SU-DHL-6 (cell line): ENCODE measurements around the gene BTG3.

Source experiments
- H2AFZ ChIP-seq: fragments of 200-600 bp; sonication (generic); 2 replicates; pipeline ENCODE4 v1.6.1; 2014; ENCODE audit warnings: low read depth, mild to moderate bottlenecking, moderate library complexity, mixed read lengths, antibody characterized with exemption, low read length; ENCODE audit not compliant: severe bottlenecking
- H3F3A ChIP-seq: fragments of 200-600 bp; shearing (Covaris generic); 2 replicates; pipeline ENCODE4 v1.6.0; 2016; ENCODE audit warnings: antibody characterized with exemption, mild to moderate bottlenecking; ENCODE audit not compliant: insufficient read depth
- H3K27ac ChIP-seq: fragments of 200-600 bp; sonication (generic); 2 replicates; pipeline ENCODE4 v1.5.1; 2016; ENCODE audit warnings: low read depth, mild to moderate bottlenecking, low read length, moderate library complexity, mixed read lengths
- H3K27me3 ChIP-seq: fragments of 200-600 bp; sonication (generic), shearing (Covaris generic); 2 replicates; pipeline ENCODE4 v1.6.0; 2014; ENCODE audit warnings: mild to moderate bottlenecking, low read length
- H3K36me3 ChIP-seq: fragments of 200-600 bp; sonication (generic); 2 replicates; pipeline ENCODE4 v1.6.1; 2014; ENCODE audit warnings: mild to moderate bottlenecking, low read length, mixed read lengths
- H3K4me2 ChIP-seq: fragments of 300-600, 200-600 bp; shearing (Covaris generic), sonication (generic); 2 replicates; pipeline ENCODE4 v1.6.0; 2014; ENCODE audit warnings: low read length, low read depth, mild to moderate bottlenecking; ENCODE audit not compliant: poor library complexity, severe bottlenecking
- H3K4me3 ChIP-seq: fragments of 200-600 bp; sonication (generic); 2 replicates; pipeline ENCODE4 v1.5.1; 2014; ENCODE audit warnings: antibody characterized with exemption, low read length, mild to moderate bottlenecking, mixed read lengths; ENCODE audit not compliant: insufficient read depth, poor library complexity, severe bottlenecking
- H3K79me2 ChIP-seq: fragments of 200-600 bp; sonication (generic); 2 replicates; pipeline ENCODE4 v1.6.1; 2014; ENCODE audit warnings: mild to moderate bottlenecking, low read length, moderate library complexity; ENCODE audit not compliant: insufficient read depth
- H3K9ac ChIP-seq: fragments of 200-600 bp; sonication (generic); 2 replicates; pipeline ENCODE4 v1.7.0; 2014; ENCODE audit warnings: mild to moderate bottlenecking, low read length
- H3K9me2 ChIP-seq: fragments of 200-600 bp; sonication (generic); replicated peaks from 2 replicates; pipeline ENCODE4 v1.6.1; 2014; ENCODE audit warnings: low read length; ENCODE audit not compliant: insufficient read depth
- H3K9me3 ChIP-seq: fragments of 200-600 bp; sonication (generic); 2 replicates; pipeline ENCODE4 v1.6.1; 2014; ENCODE audit warnings: low read length, mixed read lengths; ENCODE audit not compliant: insufficient read depth
- H4K20me1 ChIP-seq: fragments of 200-600 bp; sonication (generic); 2 replicates; pipeline ENCODE4 v1.6.1; 2014; ENCODE audit warnings: low read depth, mild to moderate bottlenecking, antibody characterized with exemption, low read length, moderate library complexity, mixed read lengths
- EZH2phosphoT487 ChIP-seq: fragments of 200-600 bp; sonication (generic), shearing (Covaris generic); conservative IDR thresholded peaks from 2 replicates; pipeline ENCODE4 v1.6.1; 2018; ENCODE audit warnings: mild to moderate bottlenecking, antibody characterized with exemption, low read length, moderate library complexity, mixed read lengths
- TF ChIP-seq, protein P1 (sequence below): fragments of 200-600 bp; sonication (generic); IDR thresholded peaks from one replicate; pipeline ENCODE4 v1.5.1; 2017; ENCODE audit warnings: antibody characterized with exemption, mild to moderate bottlenecking, low read length, moderate library complexity; ENCODE audit not compliant: insufficient read depth, poor library complexity, severe bottlenecking

BTG3 gene

DNA sequence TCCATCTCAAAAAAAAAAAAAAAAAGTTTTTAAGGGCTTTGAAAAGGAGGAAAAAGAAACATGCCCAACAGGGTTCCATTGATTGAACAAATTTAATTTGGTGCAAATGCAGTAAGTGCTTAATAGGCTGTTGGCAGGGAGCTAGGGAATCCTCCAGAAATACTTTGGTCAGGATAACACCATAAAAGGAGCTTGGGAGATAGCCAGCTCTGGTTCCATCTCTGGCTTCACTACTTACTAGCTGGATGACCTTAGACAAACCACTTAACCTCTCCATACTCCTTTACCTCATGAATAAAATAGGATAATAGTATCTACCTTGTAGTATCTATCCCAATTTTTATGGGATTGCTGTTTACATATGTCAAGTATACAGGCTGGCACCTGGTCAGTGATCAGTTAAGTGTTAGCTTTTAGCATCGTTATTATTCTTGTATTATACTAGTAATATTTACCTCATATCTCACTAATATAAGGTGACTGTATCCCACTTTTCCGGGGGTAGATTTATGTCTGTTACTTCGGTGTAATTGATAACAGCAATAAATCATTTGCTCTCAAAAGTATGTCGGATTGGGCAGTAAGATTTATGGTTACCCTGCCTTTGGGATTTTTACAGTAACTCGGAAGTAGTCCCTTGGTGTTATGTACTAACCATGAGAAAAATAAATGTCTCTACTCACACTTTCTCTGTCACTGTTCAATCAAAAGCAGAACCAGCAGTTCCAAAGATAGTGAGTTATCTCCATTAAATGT, 36.4 kb downstream of the BTG3 start:
- no peaks in the 10 kb centered on the region for H3K9me3 ChIP-seq
- no peaks in the 10 kb centered on the region for H4K20me1 ChIP-seq
- no peak overlapping the region for H2AFZ ChIP-seq
- H3K4me3 ChIP-seq = no peak overlapping the region
- H3K36me3 ChIP-seq = no peaks in the 10 kb centered on the region
- no peaks in the 10 kb centered on the region for H3K9me2 ChIP-seq
- H3K79me2 ChIP-seq = no peaks in the 10 kb centered on the region
- no peak for TF ChIP-seq EZH2phosphoT487
- TF ChIP-seq, protein P1, sequence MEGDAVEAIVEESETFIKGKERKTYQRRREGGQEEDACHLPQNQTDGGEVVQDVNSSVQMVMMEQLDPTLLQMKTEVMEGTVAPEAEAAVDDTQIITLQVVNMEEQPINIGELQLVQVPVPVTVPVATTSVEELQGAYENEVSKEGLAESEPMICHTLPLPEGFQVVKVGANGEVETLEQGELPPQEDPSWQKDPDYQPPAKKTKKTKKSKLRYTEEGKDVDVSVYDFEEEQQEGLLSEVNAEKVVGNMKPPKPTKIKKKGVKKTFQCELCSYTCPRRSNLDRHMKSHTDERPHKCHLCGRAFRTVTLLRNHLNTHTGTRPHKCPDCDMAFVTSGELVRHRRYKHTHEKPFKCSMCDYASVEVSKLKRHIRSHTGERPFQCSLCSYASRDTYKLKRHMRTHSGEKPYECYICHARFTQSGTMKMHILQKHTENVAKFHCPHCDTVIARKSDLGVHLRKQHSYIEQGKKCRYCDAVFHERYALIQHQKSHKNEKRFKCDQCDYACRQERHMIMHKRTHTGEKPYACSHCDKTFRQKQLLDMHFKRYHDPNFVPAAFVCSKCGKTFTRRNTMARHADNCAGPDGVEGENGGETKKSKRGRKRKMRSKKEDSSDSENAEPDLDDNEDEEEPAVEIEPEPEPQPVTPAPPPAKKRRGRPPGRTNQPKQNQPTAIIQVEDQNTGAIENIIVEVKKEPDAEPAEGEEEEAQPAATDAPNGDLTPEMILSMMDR = no peak
- no peak overlapping the region for H3K27ac ChIP-seq
- no peaks in the 10 kb centered on the region for H3K27me3 ChIP-seq
- no peak overlapping the region for H3K4me2 ChIP-seq
- no peaks in the 10 kb centered on the region for H3F3A ChIP-seq
- H3K9ac ChIP-seq = no peak overlapping the region

DNA sequence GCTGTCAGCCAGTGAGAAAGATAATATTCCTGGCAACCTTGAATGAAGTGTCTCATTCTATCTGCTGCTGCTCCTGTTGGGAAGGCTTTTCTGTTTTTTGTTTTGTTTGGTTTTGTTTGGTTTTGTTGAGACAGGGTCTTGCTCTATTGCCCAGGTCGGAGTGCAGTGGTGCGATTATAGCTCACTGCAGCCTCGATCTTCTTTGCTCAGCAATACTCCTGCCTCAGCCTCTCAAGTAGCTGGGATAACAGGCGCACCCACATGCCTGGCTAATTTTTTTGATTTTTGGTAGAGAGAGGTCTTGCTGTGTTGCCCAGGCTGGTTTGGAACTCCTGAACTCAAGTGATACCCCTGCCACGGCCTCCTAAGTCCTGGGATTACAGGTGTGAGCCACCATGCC, 37.6 kb downstream of the BTG3 start:
- Histone ChIP-seq H3F3A (no peaks in the 10 kb centered on the region), H3K9ac (no peak overlapping the region)

DNA sequence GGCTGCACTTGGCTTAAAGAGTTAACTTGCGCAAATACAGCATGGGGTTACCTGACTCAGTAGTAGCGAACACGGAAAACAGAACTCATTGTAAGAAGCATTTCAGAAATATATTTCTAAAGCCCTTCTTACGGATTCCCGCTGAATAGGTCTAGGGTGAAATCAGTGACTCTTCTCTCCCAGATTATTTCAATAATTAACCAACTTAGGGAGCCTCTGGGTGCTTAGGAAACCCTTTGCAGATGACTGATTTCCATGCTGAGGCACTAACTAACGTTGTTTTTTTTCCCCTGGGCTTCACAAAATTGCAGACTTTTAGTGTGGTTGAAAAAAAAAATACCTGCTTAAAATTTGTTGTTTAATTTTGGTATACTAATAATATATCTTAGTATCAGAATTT, 40.3 kb downstream of the BTG3 start:
- Histone ChIP-seq H3K79me2 (no peaks in the 10 kb centered on the region), H3K9me2 (no peaks in the 10 kb centered on the region), H2AFZ (no peak overlapping the region), H3K27me3 (no peaks in the 10 kb centered on the region), H3F3A (no peaks in the 10 kb centered on the region), H3K4me3 (no peak overlapping the region), H3K27ac (no peak overlapping the region), H3K36me3 (no peaks in the 10 kb centered on the region), H4K20me1 (no peaks in the 10 kb centered on the region), H3K9me3 (no peaks in the 10 kb centered on the region), H3K4me2 (no peak overlapping the region), H3K9ac (no peak overlapping the region)
- TF ChIP-seq, protein P1 = no peak
- TF ChIP-seq EZH2phosphoT487 = no peak

More for the DNA sequence above, 37.6 kb downstream of the BTG3 start:
- Histone ChIP-seq H3K9me3 (no peaks in the 10 kb centered on the region), H2AFZ (no peak overlapping the region), H3K36me3 (no peaks in the 10 kb centered on the region), H3K27me3 (no peaks in the 10 kb centered on the region), H3K9me2 (no peaks in the 10 kb centered on the region), H3K79me2 (no peaks in the 10 kb centered on the region), H3K4me3 (no peak overlapping the region), H3K4me2 (no peak overlapping the region), H4K20me1 (no peaks in the 10 kb centered on the region), H3K27ac (no peak overlapping the region)
- TF ChIP-seq, protein P1 = no peak
- no peak for TF ChIP-seq EZH2phosphoT487
